DLD1 (cell line): ENCODE measurements around the gene ABCB11.

Experiments
- in situ Hi-C: cut with HindIII; loops from 2 replicates; pipeline ENCODE4 v1.10.0; 2017; ENCODE audit warnings: low sequenced_read_pairs

ABCB11 gene

GRCh38 chr2:168981651-168982050, 49.5 kb downstream of the ABCB11 start:
- in situ Hi-C loops = no loop called here

- in situ Hi-C loops = no loop called here
Measured at GRCh38 chr2:168978461-168978861, 52.7 kb downstream of the ABCB11 start.

GRCh38 chr2:168977608-168978007, 53.5 kb downstream of the ABCB11 start:
- in situ Hi-C loops = no loop called here

- in situ Hi-C loops = no loop called here
Measured at GRCh38 chr2:168976034-168976654, 55.0 kb downstream of the ABCB11 start.

GRCh38 chr2:168974428-168974827, 56.7 kb downstream of the ABCB11 start:
- in situ Hi-C loops = loop anchor here (25.0 kb wide), 1 partner anchor 113 kb away; no protein-coding TSS in a partner anchor

- in situ Hi-C loops = loop anchor here (25.0 kb wide), 1 partner anchor 116 kb away; no protein-coding TSS in a partner anchor
Measured at GRCh38 chr2:168971261-168971660, 59.9 kb downstream of the ABCB11 start.

GRCh38 chr2:168970711-168971233, 60.4 kb downstream of the ABCB11 start:
- in situ Hi-C loops = loop anchor here (25.0 kb wide), 1 partner anchor 117 kb away; no protein-coding TSS in a partner anchor

- in situ Hi-C loops = loop anchor here (25.0 kb wide), 1 partner anchor 117 kb away; no protein-coding TSS in a partner anchor
Measured at GRCh38 chr2:168969865-168970264, 61.3 kb downstream of the ABCB11 start.

- in situ Hi-C loops = loop anchor here (25.0 kb wide), 1 partner anchor 119 kb away; no protein-coding TSS in a partner anchor
Measured at GRCh38 chr2:168968342-168968741, 62.8 kb downstream of the ABCB11 start.

GRCh38 chr2:168964251-168964807, 66.8 kb downstream of the ABCB11 start:
- in situ Hi-C loops = loop anchor here (25.0 kb wide), 1 partner anchor 123 kb away; no protein-coding TSS in a partner anchor

- in situ Hi-C loops = loop anchor here (25.0 kb wide), 1 partner anchor 125 kb away; no protein-coding TSS in a partner anchor
Measured at GRCh38 chr2:168962636-168963035, 68.5 kb downstream of the ABCB11 start.

GRCh38 chr2:168961450-168962229, 69.5 kb downstream of the ABCB11 start:
- in situ Hi-C loops = loop anchor here (25.0 kb wide), 1 partner anchor 126 kb away; no protein-coding TSS in a partner anchor

GRCh38 chr2:168956392-168956791, 74.7 kb downstream of the ABCB11 start:
- in situ Hi-C loops = loop anchor here (25.0 kb wide), 1 partner anchor 131 kb away; no protein-coding TSS in a partner anchor

GRCh38 chr2:168955321-168955720, 75.8 kb downstream of the ABCB11 start:
- in situ Hi-C loops = loop anchor here (25.0 kb wide), 1 partner anchor 132 kb away; no protein-coding TSS in a partner anchor

GRCh38 chr2:168954256-168954655, 76.9 kb downstream of the ABCB11 start:
- in situ Hi-C loops = loop anchor here (25.0 kb wide), 1 partner anchor 133 kb away; no protein-coding TSS in a partner anchor

- in situ Hi-C loops = loop anchor here (25.0 kb wide), 1 partner anchor 135 kb away; no protein-coding TSS in a partner anchor
Measured at GRCh38 chr2:168952424-168952823, 78.7 kb downstream of the ABCB11 start.

GRCh38 chr2:168951871-168952270, 79.3 kb downstream of the ABCB11 start:
- in situ Hi-C loops = loop anchor here (25.0 kb wide), 1 partner anchor 135 kb away; no protein-coding TSS in a partner anchor

GRCh38 chr2:168949324-168949723, 81.8 kb downstream of the ABCB11 start:
- in situ Hi-C loops = no loop called here

- in situ Hi-C loops = no loop called here
Measured at GRCh38 chr2:168948621-168949212, 82.4 kb downstream of the ABCB11 start.

- in situ Hi-C loops = no loop called here
Measured at GRCh38 chr2:168945508-168945907, 85.6 kb downstream of the ABCB11 start.
